GM18951 (cell line): ENCODE results near the gene SLC38A8.

Experiments used
- POLR2A ChIP-seq: IDR thresholded peaks from 4 replicates; pipeline ENCODE4 v1.6.1; 2011; ENCODE audit warnings: mild to moderate bottlenecking; ENCODE audit not compliant: insufficient read length, insufficient read depth; ENCODE audit errors: extremely low read depth
- in situ Hi-C: fragments of 300-500 bp; cut with MboI; formaldehyde crosslinking; loops from one replicate; pipeline ENCODE4 v1.12.0; 2022; ENCODE audit warnings: low sequenced_read_pairs, mixed read lengths, inconsistent platforms; ENCODE audit not compliant: unreplicated experiment

SLC38A8 gene

DNA sequence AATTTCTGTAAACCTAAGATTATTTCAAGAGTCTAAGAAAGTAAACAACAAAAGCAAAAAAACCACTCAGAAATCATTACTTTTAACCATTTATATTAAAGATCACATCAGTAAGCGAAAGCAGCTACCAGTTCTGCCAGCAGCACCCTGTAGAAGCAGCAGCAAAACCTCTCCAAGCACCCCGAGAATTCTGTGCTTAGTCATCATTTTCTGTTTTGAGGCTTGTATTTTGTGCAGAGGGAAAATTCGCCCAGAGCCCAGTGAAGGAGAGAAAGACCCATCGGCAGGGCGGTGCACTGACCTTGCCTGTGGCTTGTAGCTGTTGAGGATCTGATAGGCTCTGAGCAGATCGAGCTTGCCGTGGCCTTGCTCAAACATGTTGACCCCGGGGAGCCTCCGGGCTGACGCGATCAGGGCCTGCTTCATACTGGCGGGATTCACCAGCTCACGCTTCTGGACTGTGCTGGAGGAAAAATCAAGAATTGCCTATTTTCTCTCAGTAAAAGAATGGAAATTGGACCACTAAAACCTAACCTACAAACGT is 38.9 kb upstream of the SLC38A8 start:
- TF ChIP-seq POLR2A = no peak
- in situ Hi-C loops = no loop called here

DNA sequence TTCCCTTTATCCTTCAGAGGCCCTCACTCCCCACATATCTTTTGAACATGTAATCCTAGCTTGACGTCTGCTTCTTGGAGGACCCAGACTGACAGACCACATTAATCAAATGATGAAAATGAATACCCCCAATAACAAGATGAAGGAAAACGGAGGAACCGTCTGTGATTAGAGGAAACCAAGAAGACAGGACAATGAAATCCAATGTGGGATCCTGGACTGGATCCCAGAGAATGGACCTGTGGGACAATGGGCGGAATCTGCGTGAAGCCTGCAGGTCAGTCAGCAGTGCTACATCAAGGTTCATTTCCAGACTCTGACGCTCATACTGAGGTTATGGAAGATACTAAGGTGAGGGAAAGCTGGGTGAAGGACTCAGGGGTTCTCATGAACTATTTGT is 38.2 kb upstream of the SLC38A8 start:
- TF ChIP-seq POLR2A = no peak
- in situ Hi-C loops = no loop called here

DNA sequence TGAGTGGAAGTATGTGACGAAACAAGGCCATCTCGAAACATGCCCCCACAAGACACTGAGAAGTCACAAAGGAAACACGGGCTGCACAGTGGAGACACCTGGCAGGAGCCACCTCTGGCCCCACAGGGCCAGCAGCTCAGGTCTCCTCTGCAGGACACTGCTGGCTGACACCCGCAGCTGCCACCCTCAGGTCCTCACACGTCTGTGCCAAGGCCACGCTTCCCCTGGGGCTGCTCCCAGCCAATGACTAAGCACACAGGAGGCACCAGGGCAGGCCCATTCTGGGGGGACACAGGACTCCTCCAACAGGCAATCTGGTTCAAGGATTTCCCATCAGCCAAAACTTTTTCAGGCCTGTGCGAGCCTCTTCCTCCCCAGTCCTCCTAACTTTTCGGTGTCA is 37.8 kb upstream of the SLC38A8 start:
- in situ Hi-C loops = no loop called here
- no peak for TF ChIP-seq POLR2A

DNA sequence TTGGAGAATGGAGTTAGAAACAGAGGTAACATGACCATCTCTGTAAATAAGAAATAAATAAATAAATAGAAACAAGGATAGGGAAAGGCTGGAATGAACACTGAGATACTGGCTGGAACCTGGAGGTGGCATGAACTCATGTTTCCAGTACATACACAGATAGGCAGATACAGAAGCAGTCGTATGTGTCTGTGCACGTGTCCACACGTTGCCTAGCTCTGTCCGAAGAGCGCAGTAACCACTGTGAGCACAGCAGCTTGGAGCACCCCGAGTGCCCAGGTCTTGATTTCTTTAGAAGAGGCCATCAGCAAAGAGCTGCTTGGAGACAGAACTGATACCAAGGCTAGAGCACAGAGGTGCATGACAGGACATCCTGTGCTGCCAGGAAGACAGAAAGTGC is 37.1 kb upstream of the SLC38A8 start:
- TF ChIP-seq POLR2A = no peak
- in situ Hi-C loops = no loop called here

DNA sequence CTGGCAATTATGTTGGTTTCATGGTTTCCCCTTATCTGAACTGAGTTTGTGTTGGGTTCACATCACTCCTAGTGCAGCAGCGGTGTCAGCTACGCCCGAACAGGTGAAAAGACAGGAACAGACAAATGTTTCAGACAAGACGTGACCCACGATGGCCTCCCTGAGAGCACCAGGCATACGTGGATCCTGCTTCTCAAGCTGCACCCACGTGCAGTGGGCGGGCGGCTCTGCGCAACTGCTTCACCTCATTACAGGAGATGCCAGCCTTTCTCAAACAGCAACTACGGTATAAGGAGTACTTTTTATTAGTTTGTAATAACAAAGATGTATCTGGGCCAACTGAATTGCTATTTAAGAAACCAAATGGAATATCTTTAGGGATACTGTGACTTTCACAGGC is 32.8 kb upstream of the SLC38A8 start:
- TF ChIP-seq POLR2A = no peak
- in situ Hi-C loops = no loop called here

DNA sequence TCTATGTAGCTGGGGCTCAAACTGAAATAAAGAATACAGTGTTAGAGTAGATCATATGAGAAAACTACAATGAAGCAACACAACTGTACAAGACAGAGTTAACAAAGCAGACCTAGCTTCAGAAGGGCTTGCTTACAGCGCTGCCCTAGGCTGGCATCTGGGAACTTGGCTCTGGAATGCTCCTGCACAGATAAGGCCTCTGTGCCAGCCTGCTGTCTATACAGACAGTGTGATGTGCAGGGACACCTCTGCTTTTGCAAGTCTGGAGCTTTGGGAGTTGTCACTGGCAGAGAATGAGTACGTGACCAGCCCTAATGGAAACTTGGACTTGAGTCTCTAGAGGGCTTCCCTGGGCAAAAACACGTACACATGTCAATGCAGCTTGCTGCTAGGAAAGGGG is 32.1 kb upstream of the SLC38A8 start:
- in situ Hi-C loops = no loop called here
- no peak for TF ChIP-seq POLR2A

DNA sequence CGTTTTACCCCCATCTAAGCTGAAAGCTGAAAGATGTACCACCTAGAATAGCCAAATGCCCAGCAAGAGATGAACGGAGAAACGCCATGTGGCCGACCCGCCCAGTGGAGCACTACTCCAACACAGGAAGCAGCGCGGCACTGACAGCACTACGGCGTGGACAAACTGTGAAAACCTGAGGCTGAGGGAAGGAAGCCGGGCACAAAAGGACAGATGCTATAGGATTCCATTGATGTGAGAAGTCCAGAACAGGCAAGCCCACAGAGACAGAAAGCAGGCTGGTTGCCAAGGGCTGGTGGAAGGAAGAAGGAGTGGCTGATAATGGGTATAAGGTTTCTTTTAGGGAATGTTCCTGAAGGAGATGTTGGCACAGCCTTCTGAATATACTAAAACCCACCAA is 29.4 kb upstream of the SLC38A8 start:
- no peak for TF ChIP-seq POLR2A
- in situ Hi-C loops = no loop called here

DNA sequence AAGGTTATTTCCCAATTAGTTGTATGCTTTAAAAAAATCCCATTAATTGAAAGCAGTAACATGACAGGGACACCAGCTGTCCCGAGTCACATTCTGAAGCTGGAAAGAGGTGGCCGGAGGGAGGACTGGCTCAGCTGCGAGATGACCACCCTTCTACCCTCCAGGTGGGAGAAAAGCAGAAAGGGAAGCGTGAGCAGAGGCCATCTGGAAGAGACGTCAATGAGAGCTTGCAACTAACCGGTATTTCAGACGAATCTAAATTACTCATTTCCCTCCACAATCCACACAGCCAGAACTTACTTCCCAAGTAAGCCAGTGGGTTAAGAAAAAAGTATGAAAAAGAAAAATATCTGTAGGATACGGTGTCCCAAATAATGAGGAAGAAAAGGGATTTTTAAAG is 28.5 kb upstream of the SLC38A8 start:
- in situ Hi-C loops = no loop called here
- TF ChIP-seq POLR2A = no peak

DNA sequence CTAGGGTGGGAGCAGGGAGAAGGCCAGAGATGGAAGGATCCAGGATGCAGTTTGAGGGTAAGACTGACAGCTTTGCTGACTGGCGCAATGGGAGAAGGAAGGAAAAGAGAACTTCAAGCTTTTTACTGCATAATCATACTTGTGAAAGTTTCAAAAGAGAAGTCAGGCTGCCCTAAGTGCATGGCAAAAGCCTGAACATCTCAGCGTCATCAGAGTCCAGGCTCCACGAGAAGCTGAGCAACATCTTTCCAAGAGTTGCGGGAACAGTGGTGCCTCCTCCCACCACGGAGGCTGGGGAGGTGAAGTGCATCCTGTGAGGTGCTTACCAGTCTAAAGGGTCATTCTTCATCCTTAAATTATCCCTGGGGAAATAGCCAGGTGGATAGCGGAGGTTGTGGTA is 26.9 kb upstream of the SLC38A8 start:
- TF ChIP-seq POLR2A = no peak
- in situ Hi-C loops = no loop called here

DNA sequence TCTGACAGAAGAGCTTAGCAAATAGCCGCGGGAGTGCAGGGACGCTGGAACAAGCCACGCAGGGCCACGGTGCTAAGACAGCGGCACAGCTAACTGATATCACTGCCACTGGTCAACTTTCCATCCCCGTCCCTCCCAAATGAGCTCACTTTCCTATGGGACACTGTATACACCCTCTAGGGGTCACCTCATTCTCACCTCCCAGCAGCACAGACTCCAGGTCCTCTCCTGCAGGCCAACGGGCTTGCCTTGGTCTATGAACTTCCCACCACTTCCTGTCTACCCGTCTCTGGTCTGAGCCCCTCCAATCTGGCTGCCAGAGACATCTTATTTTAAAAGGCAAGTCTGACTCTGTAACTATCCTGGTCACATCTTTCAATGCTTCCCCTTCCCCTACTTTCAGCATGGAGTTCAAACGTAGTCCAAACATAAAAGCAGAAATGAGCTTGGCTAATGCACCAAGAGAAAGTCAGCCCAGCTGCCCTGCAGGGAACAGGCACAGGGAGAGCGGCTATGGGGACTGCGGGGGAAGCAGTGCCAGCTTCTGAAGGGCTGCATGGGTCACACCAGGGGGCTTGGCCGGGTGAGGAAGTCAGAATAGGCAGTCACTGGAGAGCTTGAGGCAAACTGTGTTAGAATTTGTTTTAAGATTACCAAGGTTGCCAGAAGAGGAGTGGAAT is 26.3 kb upstream of the SLC38A8 start:
- TF ChIP-seq POLR2A = no peak
- in situ Hi-C loops = no loop called here

DNA sequence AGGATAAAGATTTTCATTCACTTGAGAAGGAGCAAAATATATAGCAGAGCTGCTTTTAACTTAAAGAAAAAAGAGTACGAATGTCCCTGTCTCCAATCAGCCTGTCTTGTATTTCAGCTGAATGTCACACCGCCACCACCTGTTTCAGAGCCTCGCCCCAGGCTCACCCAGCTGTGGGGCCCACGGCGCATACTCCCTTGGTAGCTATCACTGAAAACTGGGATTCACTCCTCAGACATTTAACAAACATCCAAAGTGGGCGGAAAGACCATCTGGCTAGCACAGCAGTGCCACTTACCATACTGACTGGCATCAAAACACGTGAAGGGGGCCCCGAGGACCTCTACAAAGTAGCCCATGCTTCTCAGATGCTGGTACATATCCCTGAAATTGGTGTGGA is 25.4 kb upstream of the SLC38A8 start:
- TF ChIP-seq POLR2A = no peak
- in situ Hi-C loops = no loop called here

DNA sequence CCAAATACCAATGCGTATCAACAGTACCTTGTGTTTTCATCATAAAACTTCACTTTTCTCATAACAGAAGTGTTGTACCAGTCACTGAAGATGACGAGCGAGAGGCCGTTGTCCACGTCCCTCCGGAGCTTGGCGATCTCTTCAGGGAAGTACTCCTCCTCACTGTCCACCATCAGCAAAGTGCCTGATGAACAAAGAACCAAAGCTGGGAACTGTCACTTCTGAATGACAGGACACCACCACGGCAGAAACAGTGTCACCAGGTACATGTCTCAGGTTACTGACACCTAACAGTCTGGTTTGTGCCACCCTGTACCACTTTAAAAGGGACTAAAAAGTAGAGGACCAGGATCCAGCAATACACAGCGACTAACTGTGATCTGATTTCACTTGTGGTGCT is 25.0 kb upstream of the SLC38A8 start:
- no peak for TF ChIP-seq POLR2A
- in situ Hi-C loops = no loop called here

DNA sequence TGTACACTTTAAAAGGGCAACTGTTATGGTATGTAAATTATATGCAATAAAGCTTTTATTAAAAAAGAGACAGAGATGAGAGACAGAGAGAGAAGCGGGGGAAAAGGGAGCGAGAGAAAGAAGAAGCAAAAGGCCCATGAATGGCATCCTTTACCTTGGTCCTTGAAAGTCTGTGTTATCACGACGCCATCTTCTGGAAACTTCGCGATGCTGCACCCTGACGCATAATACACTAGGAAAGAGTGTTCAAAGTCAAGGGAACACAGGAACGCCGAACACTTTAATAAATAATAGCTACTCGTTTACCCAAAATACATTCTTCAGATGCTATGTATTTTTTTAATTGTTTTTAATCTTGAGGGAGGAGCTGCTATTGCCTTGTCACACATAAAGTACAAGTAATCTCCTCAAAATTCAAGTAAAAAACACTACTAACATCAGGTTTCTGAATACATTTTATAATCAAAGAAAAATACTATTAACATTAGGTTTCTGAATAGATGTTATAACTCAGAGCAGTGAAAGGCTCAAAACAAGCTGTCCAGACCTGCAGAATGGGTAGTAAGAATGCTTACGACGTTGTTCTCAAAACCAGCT is 23.0 kb upstream of the SLC38A8 start:
- in situ Hi-C loops = no loop called here

DNA sequence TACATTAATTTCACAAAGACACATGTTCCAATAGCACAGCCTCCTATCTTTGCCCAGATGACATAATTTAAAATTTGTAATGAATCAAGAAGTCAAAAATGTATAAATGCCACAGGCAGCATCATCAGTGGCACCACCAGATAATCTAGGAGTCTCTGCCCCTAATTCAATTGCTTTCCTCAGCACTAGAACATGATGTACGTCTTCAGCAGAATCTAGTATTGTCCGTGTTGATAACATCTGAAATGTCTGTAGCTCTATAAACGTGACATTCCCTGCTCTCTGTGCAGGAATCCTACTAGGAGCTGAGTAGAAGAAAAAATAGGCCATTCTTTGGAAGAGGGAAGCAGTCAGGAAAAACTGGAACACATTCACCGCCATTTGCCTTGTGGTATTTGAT is 21.4 kb upstream of the SLC38A8 start:
- in situ Hi-C loops = no loop called here
- no peak for TF ChIP-seq POLR2A

More for the DNA sequence above, 23.0 kb upstream of the SLC38A8 start:
- no peak for TF ChIP-seq POLR2A
